OCI-LY3 (cell line): ENCODE results near the gene HEATR5B.
"Not testable (repeated sequence)": the region's sequence is repeated elsewhere in the genome, so short reads cannot be mapped to it uniquely, and the experiment has no call there.

Experiments
- H2AFZ ChIP-seq: fragments of 200-600, 300-600 bp; shearing (Covaris generic); 2 replicates; pipeline ENCODE4 v1.6.0; 2014; ENCODE audit warnings: antibody characterized with exemption, low read depth, low read length
- H3K27ac ChIP-seq: fragments of 200-600, 300-600 bp; sonication (generic); 2 replicates; pipeline ENCODE4 v1.5.1; 2014; ENCODE audit warnings: mild to moderate bottlenecking, low read length, moderate library complexity, mixed read lengths
- H3K27me3 ChIP-seq: fragments of 200-600, 300-600 bp; sonication (generic); 2 replicates; pipeline ENCODE4 v1.6.1; 2014; ENCODE audit warnings: low read depth, low read length, mixed read lengths
- H3K36me3 ChIP-seq: fragments of 200-600, 300-600 bp; sonication (generic); replicated peaks from 2 replicates; pipeline ENCODE3; 2014; ENCODE audit warnings: low read depth, low read length, mixed read lengths
- H3K4me1 ChIP-seq: fragments of 300-600, 200-600 bp; sonication (generic); 2 replicates; pipeline ENCODE4 v1.6.1; 2014; ENCODE audit warnings: low read length, mixed read lengths
- H3K4me2 ChIP-seq: fragments of 200-600, 300-600 bp; sonication (generic); 2 replicates; pipeline ENCODE4 v1.6.1; 2014; ENCODE audit warnings: low read length, mixed read lengths
- H3K4me3 ChIP-seq: fragments of 300-600, 200-600 bp; sonication (generic); 2 replicates; pipeline ENCODE4 v1.5.1; 2014; ENCODE audit warnings: antibody characterized with exemption, mild to moderate bottlenecking, low read length, moderate library complexity
- H3K79me2 ChIP-seq: fragments of 300-600, 200-600 bp; shearing (Covaris generic); 2 replicates; pipeline ENCODE4 v1.6.1; 2014; ENCODE audit warnings: mild to moderate bottlenecking, low read length, mixed read lengths
- H3K9ac ChIP-seq: fragments of 300-600, 200-600 bp; shearing (Covaris generic); 2 replicates; pipeline ENCODE4 v1.6.0; 2014; ENCODE audit warnings: mild to moderate bottlenecking, low read length, moderate library complexity
- H3K9me3 ChIP-seq: fragments of 200-600, 300-600 bp; shearing (Covaris generic); 2 replicates; pipeline ENCODE4 v1.6.1; 2014; ENCODE audit warnings: low read length, mixed read lengths; ENCODE audit not compliant: insufficient read depth
- H4K20me1 ChIP-seq: fragments of 200-600, 300-600 bp; sonication (generic); 2 replicates; pipeline ENCODE4 v1.6.1; 2016; ENCODE audit warnings: low read length, mixed read lengths; ENCODE audit not compliant: insufficient read depth
- CTCF ChIP-seq: fragments of 200-600, 300-600 bp; sonication (generic); IDR thresholded peaks from 2 replicates; pipeline ENCODE4 v1.5.1; 2014; ENCODE audit warnings: antibody characterized with exemption, low read length, low read depth
- EZH2phosphoT487 ChIP-seq: fragments of 200-600 bp; shearing (Covaris generic); IDR thresholded peaks from 2 replicates; pipeline ENCODE4 v1.6.1; 2018; ENCODE audit warnings: antibody characterized with exemption, mixed run types, low read depth

Gene HEATR5B

GRCh38 chr2:37000988-37001556 lies 83.1 kb downstream of the HEATR5B start:
- no peaks in the 10 kb centered on the region for H3K27me3 ChIP-seq
- no peak overlapping the region for H3K9ac ChIP-seq
- H3K79me2 ChIP-seq = no peaks in the 10 kb centered on the region
- H3K4me1 ChIP-seq = peaks cover 7% of the 10 kb centered on the region
- H3K36me3 ChIP-seq = peaks cover 24% of the 10 kb centered on the region
- no peak overlapping the region for H3K27ac ChIP-seq
- no peak overlapping the region for H2AFZ ChIP-seq
- no peak overlapping the region for H3K4me2 ChIP-seq
- no peak overlapping the region for H3K4me3 ChIP-seq
- no peaks in the 10 kb centered on the region for H4K20me1 ChIP-seq
- no peak for TF ChIP-seq EZH2phosphoT487
- TF ChIP-seq CTCF = no peak
- no peaks in the 10 kb centered on the region for H3K9me3 ChIP-seq

DNA sequence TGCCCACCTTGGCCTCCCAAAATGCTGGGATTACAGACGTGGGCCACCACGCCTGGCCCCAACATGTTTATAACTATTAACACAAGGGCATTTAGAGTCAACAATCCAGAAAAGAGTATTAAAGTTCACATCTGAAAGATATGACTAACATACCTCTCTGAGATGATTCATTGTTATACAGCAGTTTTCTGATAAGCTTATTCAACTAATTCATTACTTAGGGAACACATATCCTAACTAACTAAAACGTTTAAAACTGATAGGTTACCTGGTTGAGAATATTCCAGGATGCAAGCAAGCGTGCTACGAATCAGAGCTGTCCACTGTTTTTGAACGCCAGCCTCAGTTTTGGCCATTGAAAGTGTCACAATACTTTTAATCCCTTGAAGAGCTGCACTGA lies 83.9 kb downstream of the HEATR5B start:
- Histone ChIP-seq H3K4me1 (peaks cover 3% of the 10 kb centered on the region), H3K4me3 (no peak overlapping the region), H3K36me3 (peaks cover 24% of the 10 kb centered on the region), H3K9me3 (no peaks in the 10 kb centered on the region), H3K9ac (no peak overlapping the region), H4K20me1 (no peaks in the 10 kb centered on the region), H3K27me3 (no peaks in the 10 kb centered on the region), H3K4me2 (no peak overlapping the region), H3K27ac (no peak overlapping the region), H2AFZ (no peak overlapping the region), H3K79me2 (no peaks in the 10 kb centered on the region)
- TF ChIP-seq EZH2phosphoT487 (no peak), CTCF (no peak)

DNA sequence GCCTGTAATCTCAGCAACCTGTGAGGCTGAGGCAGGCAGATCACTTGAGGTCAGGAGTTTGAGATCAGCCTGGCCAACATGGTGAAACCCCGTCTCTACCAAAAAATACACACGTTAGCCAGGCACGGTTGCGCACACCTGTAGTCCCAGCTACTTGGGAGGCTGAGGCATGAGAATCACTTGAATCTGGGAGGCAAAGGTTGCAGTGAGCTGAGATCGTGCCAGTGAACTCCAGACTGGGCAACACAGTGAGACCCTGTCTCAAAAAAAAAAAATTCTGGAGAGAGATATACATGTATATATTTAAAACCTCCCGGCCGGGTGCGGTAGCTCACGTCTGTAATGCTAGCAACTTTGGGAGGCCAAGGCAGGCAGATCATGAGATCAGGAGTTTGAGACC lies 84.8 kb downstream of the HEATR5B start:
- H3K4me3 ChIP-seq, H3K9me3 ChIP-seq, H4K20me1 ChIP-seq, H3K27ac ChIP-seq, H2AFZ ChIP-seq, H3K9ac ChIP-seq, H3K79me2 ChIP-seq, H3K27me3 ChIP-seq, H3K4me1 ChIP-seq, H3K4me2 ChIP-seq: not testable (repeated sequence)
- peaks cover 24% of the 10 kb centered on the region for H3K36me3 ChIP-seq

- Histone ChIP-seq H2AFZ (no peak overlapping the region), H3K27me3 (no peaks in the 10 kb centered on the region), H3K4me1 (no peaks in the 10 kb centered on the region), H3K4me3 (no peak overlapping the region), H3K4me2 (no peak overlapping the region), H3K36me3 (peaks cover 15% of the 10 kb centered on the region), H3K27ac (no peak overlapping the region), H3K9ac (no peak overlapping the region), H3K9me3 (no peaks in the 10 kb centered on the region), H4K20me1 (no peaks in the 10 kb centered on the region), H3K79me2 (no peaks in the 10 kb centered on the region)
- TF ChIP-seq EZH2phosphoT487 (no peak), CTCF (no peak)
Measured at GRCh38 chr2:36993841-36994620, 90.1 kb downstream of the HEATR5B start.
